HG03571 (cell line): Measurements from ENCODE around the gene TEPSIN.

Experiments
- ATAC-seq: cut with Tn5 transposase; IDR thresholded peaks from one replicate; pipeline ENCODE4 v1.9.1; 2021; ENCODE audit not compliant: unreplicated experiment

Gene TEPSIN, protein sequence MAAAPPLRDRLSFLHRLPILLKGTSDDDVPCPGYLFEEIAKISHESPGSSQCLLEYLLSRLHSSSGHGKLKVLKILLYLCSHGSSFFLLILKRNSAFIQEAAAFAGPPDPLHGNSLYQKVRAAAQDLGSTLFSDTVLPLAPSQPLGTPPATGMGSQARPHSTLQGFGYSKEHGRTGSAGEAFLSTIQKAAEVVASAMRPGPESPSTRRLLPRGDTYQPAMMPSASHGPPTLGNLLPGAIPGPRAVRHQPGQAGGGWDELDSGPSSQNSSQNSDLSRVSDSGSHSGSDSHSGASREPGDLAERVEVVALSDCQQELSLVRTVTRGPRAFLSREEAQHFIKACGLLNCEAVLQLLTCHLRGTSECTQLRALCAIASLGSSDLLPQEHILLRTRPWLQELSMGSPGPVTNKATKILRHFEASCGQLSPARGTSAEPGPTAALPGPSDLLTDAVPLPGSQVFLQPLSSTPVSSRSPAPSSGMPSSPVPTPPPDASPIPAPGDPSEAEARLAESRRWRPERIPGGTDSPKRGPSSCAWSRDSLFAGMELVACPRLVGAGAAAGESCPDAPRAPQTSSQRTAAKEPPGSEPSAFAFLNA

DNA sequence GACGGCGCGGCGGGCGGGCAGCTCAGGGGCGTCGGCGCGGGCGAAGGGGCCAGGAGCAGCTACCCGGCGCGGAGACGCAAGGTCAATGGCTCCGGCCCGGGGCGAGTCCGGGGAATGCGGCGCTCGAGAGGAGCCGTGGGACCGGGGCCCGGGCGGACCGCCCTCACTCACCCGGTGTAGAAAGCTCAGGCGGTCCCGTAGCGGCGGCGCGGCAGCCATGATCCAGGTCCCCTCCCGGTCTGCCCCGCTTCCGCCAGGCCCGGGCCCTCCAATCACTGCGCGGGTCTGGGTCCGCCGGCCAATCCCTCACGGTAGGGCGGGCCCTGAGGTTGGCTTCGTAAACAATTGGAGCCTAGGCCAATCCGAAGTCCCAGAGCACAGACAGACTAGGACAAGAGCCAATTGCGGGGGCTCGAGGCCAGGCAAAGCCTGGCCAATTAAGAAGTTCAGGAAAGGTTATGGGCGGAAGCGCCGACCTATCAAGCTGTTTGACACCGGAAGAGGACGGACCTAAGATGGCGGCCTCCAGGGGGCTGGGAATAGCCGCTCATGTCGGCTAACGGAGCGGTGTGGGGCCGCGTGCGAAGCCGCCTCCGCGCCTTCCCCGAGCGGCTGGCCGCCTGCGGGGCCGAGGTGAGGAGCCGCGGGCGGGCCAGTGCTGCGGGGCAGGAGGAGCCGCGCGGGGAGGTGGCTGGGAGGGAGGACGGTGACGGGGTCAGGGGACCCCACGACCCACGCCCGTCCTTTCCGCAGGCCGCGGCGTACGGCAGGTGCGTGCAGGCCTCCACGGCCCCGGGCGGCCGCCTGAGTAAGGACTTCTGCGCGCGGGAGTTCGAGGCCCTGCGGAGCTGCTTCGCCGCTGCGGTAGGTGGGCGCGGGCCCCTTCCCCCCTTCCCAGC lies at the start of gene TEPSIN, which contains the start of gene NDUFAF8:
TSS of gene TEPSIN (minus strand) at position 241 of the 899 bp plus-strand sequence. CDS start at position 219, 22 bp downstream.
TSS of gene NDUFAF8 (plus strand) at position 504 of the 899 bp plus-strand sequence. CDS start at position 550, 46 bp downstream.
- peak; percentile 87 for ATAC-seq

GRCh38 chr17:81287741-81288430 lies 49.0 kb upstream of the TEPSIN start:
- no peak for ATAC-seq

DNA sequence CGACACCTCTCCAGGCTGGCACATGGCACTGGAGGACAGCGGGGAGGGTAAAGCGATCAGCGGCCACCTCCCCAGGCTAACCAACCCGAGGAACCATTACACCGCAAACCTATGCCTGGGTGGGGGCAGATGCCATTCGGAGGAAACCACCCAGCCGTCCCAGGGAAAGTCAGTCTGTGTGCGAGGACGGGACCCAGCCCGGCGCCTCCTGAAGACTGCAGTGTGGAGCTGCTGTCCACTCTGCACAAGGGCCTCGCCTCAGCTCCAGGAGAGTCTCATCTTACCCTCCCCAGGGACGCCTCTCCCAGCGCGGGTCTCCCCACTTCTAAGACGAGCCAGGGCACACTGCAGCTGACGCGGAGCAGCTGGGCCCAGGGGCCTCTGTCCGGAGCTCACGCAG lies 48.3 kb upstream of the TEPSIN start:
- no peak for ATAC-seq

DNA sequence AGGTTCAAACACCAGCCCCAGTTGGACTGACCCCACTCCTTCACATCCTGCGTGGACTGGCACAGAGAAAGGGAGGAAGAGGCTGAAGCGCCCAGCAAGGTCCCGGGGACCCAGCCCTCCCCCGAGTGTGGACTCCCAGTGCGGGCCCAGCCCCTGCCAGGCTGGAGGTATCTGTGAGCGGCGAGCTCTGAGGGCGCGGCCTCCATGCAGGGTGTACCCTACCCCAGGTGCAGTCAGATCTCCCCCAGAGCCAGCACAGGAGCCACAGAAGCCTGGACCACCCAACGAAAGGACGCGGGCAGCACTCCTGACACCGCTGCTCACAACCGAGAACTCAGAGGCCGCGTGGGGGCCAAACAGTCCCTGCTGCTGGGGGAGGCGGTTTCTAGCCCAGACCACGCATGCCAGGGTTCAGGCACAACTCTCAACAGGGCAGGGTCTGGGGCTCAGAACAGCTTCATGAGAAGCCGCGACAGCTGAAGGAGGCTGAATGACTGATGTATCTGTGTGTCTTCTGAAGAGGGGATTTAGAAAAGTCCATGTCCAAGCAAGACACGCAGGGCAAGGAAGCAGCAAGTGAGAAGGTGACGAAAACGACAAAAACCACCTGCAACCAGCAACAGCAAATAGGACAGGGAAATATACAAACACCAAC lies 47.8 kb upstream of the TEPSIN start:
- no peak for ATAC-seq

- no peak for ATAC-seq
Observed at GRCh38 chr17:81285894-81286293, 47.0 kb upstream of the TEPSIN start.

- ATAC-seq = no peak
Observed at GRCh38 chr17:81285179-81285878, 46.5 kb upstream of the TEPSIN start.

GRCh38 chr17:81282876-81283275 lies 44.0 kb upstream of the TEPSIN start:
- ATAC-seq = no peak

DNA sequence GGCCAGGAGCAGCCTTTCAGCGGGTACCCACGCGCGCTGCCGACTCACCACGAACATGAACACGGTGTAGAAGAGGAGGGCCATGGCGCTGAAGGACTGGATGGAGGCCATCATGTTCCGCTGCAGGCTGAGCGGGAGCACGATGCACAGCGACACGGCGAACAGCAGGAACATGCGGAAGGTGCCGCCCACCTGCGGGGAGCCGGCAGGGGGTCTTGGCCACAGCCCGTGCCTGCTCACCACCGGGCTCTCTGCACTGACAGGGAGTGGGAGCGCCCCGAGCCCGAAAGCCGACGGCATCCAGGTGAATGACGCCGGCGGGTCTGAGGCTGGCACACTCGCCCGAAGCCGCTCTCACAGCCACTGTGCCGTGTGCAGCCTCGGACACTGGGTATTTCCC lies 43.3 kb upstream of the TEPSIN start:
- no peak for ATAC-seq

GRCh38 chr17:81280571-81280970 lies 41.7 kb upstream of the TEPSIN start:
- no peak for ATAC-seq

- ATAC-seq = no peak
Observed at GRCh38 chr17:81279278-81280275, 40.7 kb upstream of the TEPSIN start.

DNA sequence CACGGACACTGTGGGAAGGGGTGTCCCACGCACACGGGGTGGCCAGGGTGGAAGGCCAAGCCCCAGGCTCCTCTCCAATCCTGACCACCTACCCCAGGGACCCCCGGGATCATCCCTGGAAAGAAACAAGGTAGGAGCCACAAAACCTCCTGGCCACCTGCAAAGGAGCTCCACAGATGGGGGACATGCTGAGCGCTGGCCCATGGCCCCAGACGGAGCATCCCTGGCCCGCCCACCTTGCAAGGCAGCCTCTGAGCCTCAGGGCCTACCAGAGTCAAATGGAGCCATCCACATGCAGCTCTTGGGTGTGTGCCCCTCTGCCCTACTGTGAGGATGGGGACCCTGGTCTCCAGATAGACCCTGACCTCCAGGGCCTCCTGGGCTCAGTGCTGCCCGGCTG lies 40.0 kb upstream of the TEPSIN start:
- ATAC-seq = no peak

- no peak for ATAC-seq
Observed at GRCh38 chr17:81277946-81278693, 39.3 kb upstream of the TEPSIN start.

DNA sequence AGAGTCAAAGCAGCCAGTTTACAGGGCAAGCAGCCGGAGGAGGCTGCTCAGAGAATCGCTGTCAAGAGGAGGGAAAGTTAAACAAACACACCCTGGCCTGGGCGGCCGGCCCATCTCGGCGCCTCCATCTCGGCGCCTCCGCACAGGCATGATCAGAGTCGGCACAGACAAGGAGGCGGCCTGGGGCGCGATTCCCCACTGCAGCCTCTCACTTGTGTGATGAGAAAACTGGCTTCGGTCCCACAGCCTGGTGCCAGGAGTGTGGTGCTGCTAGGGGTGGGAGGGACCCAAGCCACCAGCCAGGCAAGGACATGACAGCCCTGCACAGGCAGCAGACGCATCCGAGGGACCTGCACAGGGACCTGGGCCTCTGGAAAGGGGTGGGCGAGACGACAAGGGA lies 38.6 kb upstream of the TEPSIN start:
- ATAC-seq = no peak

- ATAC-seq = no peak
Observed at GRCh38 chr17:81276781-81277180, 37.9 kb upstream of the TEPSIN start.

GRCh38 chr17:81274471-81274855 lies 35.6 kb upstream of the TEPSIN start:
- ATAC-seq = no peak

GRCh38 chr17:81273698-81274470 lies 35.0 kb upstream of the TEPSIN start:
- ATAC-seq = no peak

DNA sequence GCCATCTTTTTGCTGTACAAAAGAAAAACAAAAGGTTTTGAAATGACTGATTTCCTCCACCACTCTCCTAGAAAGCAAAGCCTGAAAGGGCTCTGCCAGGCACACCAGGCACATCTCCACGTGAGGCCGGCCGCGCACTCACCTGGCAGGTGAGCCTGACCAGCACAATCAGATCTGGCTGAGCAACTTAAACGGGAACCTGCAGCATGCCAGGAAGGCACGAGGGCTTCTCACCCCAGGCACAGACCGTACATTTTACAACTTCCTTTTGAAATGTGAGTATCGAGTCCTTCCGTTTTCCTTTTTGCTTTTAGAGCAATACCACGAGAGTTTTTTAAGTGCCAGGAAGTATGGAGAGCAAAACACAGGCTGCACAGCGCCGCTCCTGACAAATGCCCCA lies 33.8 kb upstream of the TEPSIN start:
- no peak for ATAC-seq
